HepG2 (cell line): ENCODE data around the gene TAF8.

ENCODE experiments used
- CREM ChIP-seq, 2 experiments: sonication (generic) in 1 of 2; formaldehyde crosslinking in 1 of 2; IDR thresholded peaks; 2 replicates each; pipeline versions ENCODE4 v1.4.0 to v1.6.1; 2016 to 2020; ENCODE audit warnings: antibody characterized with exemption in 1 of 2, mild to moderate bottlenecking in 1 of 2, missing genetic modification reagents in 1 of 2
- CTCF ChIP-seq: sonication (generic); formaldehyde crosslinking; IDR thresholded peaks from 2 replicates; pipeline ENCODE4 v1.5.0; 2020; ENCODE audit warnings: mild to moderate bottlenecking, missing genetic modification reagents, moderate library complexity
- HDAC6 ChIP-seq: fragments of 200-600 bp; sonication (generic); IDR thresholded peaks from 2 replicates; pipeline ENCODE4 v1.7.0; 2017; ENCODE audit warnings: mild to moderate bottlenecking, antibody characterized with exemption, low read length, low read depth
- JARID2 ChIP-seq: sonication (generic); formaldehyde crosslinking; IDR thresholded peaks from 2 replicates; pipeline ENCODE4 v1.8.1; 2023; ENCODE audit warnings: missing genetic modification reagents, inconsistent platforms; ENCODE audit not compliant: insufficient replicate concordance
- POLR2AphosphoS5 ChIP-seq: IDR thresholded peaks from 2 replicates; pipeline ENCODE4 v1.6.1; 2012; ENCODE audit warnings: low read depth, low read length
- REST ChIP-seq, 2 experiments: IDR thresholded peaks; 2 replicates each; pipeline ENCODE4 v1.6.1; 2011 to 2012; ENCODE audit warnings: low read length in 2 of 2, borderline replicate concordance in 1 of 2, low read depth in 1 of 2, mild to moderate bottlenecking in 1 of 2, moderate library complexity in 1 of 2
- TEAD2 ChIP-seq: sonication (generic); formaldehyde crosslinking; IDR thresholded peaks from 2 replicates; pipeline ENCODE4 v1.9.0; 2021; ENCODE audit warnings: missing genetic modification reagents
- ZNF510 ChIP-seq: sonication (generic); formaldehyde crosslinking; IDR thresholded peaks from 2 replicates; pipeline ENCODE4 v1.4.0; 2020; ENCODE audit warnings: low read depth, mild to moderate bottlenecking, missing genetic modification reagents

GRCh38 chr6:42073287-42073686 lies 23.0 kb downstream of the TAF8 start:
- TF ChIP-seq REST (IDR thresholded peaks at IDR 0.05; ENCODE audit: borderline replicate concordance in 1 of 2, low read depth in 1 of 2, low read length in 2 of 2): no peak
- TF ChIP-seq CTCF (CRISPR knock-in tag): no peak
- TF ChIP-seq HDAC6: no peak
- TF ChIP-seq CREM (IDR thresholded peaks at IDR 0.05): no peak
- no peak for TF ChIP-seq CREM (CRISPR knock-in tag; IDR thresholded peaks at IDR 0.05)
- no peak for TF ChIP-seq TEAD2 (CRISPR knock-in tag)
- no peak for TF ChIP-seq JARID2 (CRISPR knock-in tag)
- TF ChIP-seq POLR2AphosphoS5: no peak
- TF ChIP-seq ZNF510 (CRISPR knock-in tag): no peak
